Ascending aorta (tissue), 2 donors: ENCODE results near the gene PGLYRP4. TPM values are rescaled to one million over a fixed set of nuclear protein-coding genes. Genes with fewer than 3 reads are reported as not detected.
"Not testable (repeated sequence)": the region's sequence is repeated elsewhere in the genome, so short reads cannot be mapped to it uniquely, and the experiment has no call there.

Experiments
- DNase-seq, 2 donors: peaks; one replicate each; pipeline ENCODE4 v3.0.0-alpha.2; 2019; ENCODE audit warnings: low spot score in 2 of 2
- H3K27ac ChIP-seq, 2 donors: fragments of 200-600 bp; sonication (generic); one replicate each; pipeline ENCODE4 v1.5.1; 2016 to 2017; ENCODE audit warnings: mild to moderate bottlenecking in 1 of 2
- H3K27me3 ChIP-seq: fragments of 200-600 bp; sonication (generic); one replicate; pipeline ENCODE4 v1.5.1; 2017
- H3K36me3 ChIP-seq, 2 donors: fragments of 200-600 bp; sonication (generic); one replicate each; pipeline ENCODE4 v1.5.1; 2016
- H3K4me1 ChIP-seq, 2 donors: fragments of 200-600 bp; sonication (generic); one replicate each; pipeline ENCODE4 v1.5.1; 2016 to 2017; ENCODE audit warnings: mild to moderate bottlenecking in 1 of 2
- H3K4me3 ChIP-seq, 2 donors: fragments of 200-600 bp; sonication (generic); one replicate each; pipeline ENCODE4 v1.5.1; 2016 to 2017; ENCODE audit warnings: mild to moderate bottlenecking in 1 of 2
- H3K9me3 ChIP-seq, 2 donors: fragments of 200-600 bp; sonication (generic); one replicate each; pipeline ENCODE4 v1.5.1; 2016
- CTCF ChIP-seq, 3 experiments: fragments of 200-600 bp in 2 of 3; fragments of 450-650 bp in 1 of 3; sonication (generic) in 2 of 3; IDR thresholded peaks; one replicate each; pipeline ENCODE4 v1.5.1; 2016 to 2019; ENCODE audit warnings: antibody characterized with exemption in 3 of 3, mild to moderate bottlenecking in 1 of 3, moderate library complexity in 1 of 3
- intact Hi-C: fragments of 100-400 bp; cut with DNase I; formaldehyde crosslinking; loops from one replicate; pipeline ENCODE4 v1.15.1; 2023
- total RNA-seq: library from RNA; depleted of rRNA; stranded (reverse); fragments of >200 nt; gene quantifications from one replicate; pipeline ENCODE4 v1.1.0, GENCODE V29; 2016

PGLYRP4 gene
- total RNA-seq, 1 donor from 2014 or later: not detected

- H3K4me3 ChIP-seq: no peak overlapping the region
- no peaks in the 10 kb centered on the region for H3K36me3 ChIP-seq
- intact Hi-C loops: no loop called here
- H3K27me3 ChIP-seq: no peaks in the 10 kb centered on the region
- H3K4me1 ChIP-seq: no peaks in the 10 kb centered on the region
- H3K27ac ChIP-seq: no peak overlapping the region
- DNase-seq: no peak
- H3K9me3 ChIP-seq: peaks cover 0 to 34% of the 10 kb centered on the region in 2 donors
- no peak for TF ChIP-seq CTCF (IDR thresholded peaks at IDR 0.05)
Observed at GRCh38 chr1:153322568-153322967, 26.1 kb downstream of the PGLYRP4 start.

GRCh38 chr1:153318145-153318544 is 30.5 kb downstream of the PGLYRP4 start:
- intact Hi-C loops, H3K27me3 ChIP-seq, DNase-seq, H3K36me3 ChIP-seq, H3K4me1 ChIP-seq, H3K4me3 ChIP-seq, H3K27ac ChIP-seq: not testable (repeated sequence)
- peaks cover 0 to 17% of the 10 kb centered on the region in 2 donors for H3K9me3 ChIP-seq

- H3K27me3 ChIP-seq, DNase-seq, H3K27ac ChIP-seq, H3K4me3 ChIP-seq, H3K36me3 ChIP-seq, H3K4me1 ChIP-seq, H3K9me3 ChIP-seq, intact Hi-C loops: not testable (repeated sequence)
Observed at GRCh38 chr1:153316013-153316412, 32.6 kb downstream of the PGLYRP4 start.

- DNase-seq, H3K27ac ChIP-seq, H3K4me1 ChIP-seq, intact Hi-C loops, H3K27me3 ChIP-seq, H3K9me3 ChIP-seq, H3K4me3 ChIP-seq, H3K36me3 ChIP-seq: not testable (repeated sequence)
Observed at GRCh38 chr1:153314388-153314787, 34.3 kb downstream of the PGLYRP4 start.

GRCh38 chr1:153313288-153313687 is 35.4 kb downstream of the PGLYRP4 start:
- intact Hi-C loops: no loop called here

GRCh38 chr1:153312570-153313186 is 36.0 kb downstream of the PGLYRP4 start, which contains the start of gene PGLYRP3:
TSS of gene PGLYRP3 (minus strand) at chr1:153312952. CDS start at chr1:153310665, 2,287 bp downstream.
- no peak for DNase-seq
- intact Hi-C loops: no loop called here

More at GRCh38 chr1:153313288-153313687, 35.4 kb downstream of the PGLYRP4 start:
- no peak for TF ChIP-seq CTCF (IDR thresholded peaks at IDR 0.05)
- Histone ChIP-seq H3K4me1 (no peaks in the 10 kb centered on the region), H3K4me3 (no peak overlapping the region), H3K27me3 (no peaks in the 10 kb centered on the region), H3K36me3 (no peaks in the 10 kb centered on the region), H3K9me3 (no peaks in the 10 kb centered on the region), H3K27ac (no peak overlapping the region)
- no peak for DNase-seq

GRCh38 chr1:153310526-153310925 is 38.1 kb downstream of the PGLYRP4 start:
- no peaks in the 10 kb centered on the region for H3K36me3 ChIP-seq
- H3K27ac ChIP-seq: no peak overlapping the region
- no peak for TF ChIP-seq CTCF (IDR thresholded peaks at IDR 0.05)
- no peaks in the 10 kb centered on the region for H3K9me3 ChIP-seq
- DNase-seq: no peak
- intact Hi-C loops: no loop called here
- H3K4me1 ChIP-seq: no peaks in the 10 kb centered on the region
- no peaks in the 10 kb centered on the region for H3K27me3 ChIP-seq
- no peak overlapping the region for H3K4me3 ChIP-seq

More at GRCh38 chr1:153312570-153313186, 36.0 kb downstream of the PGLYRP4 start, which contains the start of gene PGLYRP3:
- Histone ChIP-seq H3K9me3 (no peaks in the 10 kb centered on the region), H3K36me3 (no peaks in the 10 kb centered on the region), H3K4me1 (no peaks in the 10 kb centered on the region), H3K27ac (no peak within 1 kb of the TSS), H3K27me3 (no peaks in the 10 kb centered on the region), H3K4me3 (no peak within 1 kb of the TSS)
- TF ChIP-seq CTCF (IDR thresholded peaks at IDR 0.05): no peak
